ELF-1 (cell line): ENCODE results near the gene LRP5.
"Not testable (repeated sequence)": the region's sequence is repeated elsewhere in the genome, so short reads cannot be mapped to it uniquely, and the experiment has no call there.

Experiments
- DNase-seq: peaks from one replicate; pipeline ENCODE4 v3.0.0-alpha.2; 2016; ENCODE audit warnings: low read depth, low spot score

Gene LRP5

GRCh38 chr11:68440224-68440623, 127.8 kb downstream of the LRP5 start:
- no peak for DNase-seq

- DNase-seq: peak; percentile 69
Observed at GRCh38 chr11:68441466-68442230, 129.3 kb downstream of the LRP5 start.

GRCh38 chr11:68442433-68442832, 130.0 kb downstream of the LRP5 start:
- DNase-seq: no peak

GRCh38 chr11:68444566-68444965, 132.2 kb downstream of the LRP5 start:
- DNase-seq: no peak

GRCh38 chr11:68445531-68446035, 133.2 kb downstream of the LRP5 start:
- no peak for DNase-seq

DNA sequence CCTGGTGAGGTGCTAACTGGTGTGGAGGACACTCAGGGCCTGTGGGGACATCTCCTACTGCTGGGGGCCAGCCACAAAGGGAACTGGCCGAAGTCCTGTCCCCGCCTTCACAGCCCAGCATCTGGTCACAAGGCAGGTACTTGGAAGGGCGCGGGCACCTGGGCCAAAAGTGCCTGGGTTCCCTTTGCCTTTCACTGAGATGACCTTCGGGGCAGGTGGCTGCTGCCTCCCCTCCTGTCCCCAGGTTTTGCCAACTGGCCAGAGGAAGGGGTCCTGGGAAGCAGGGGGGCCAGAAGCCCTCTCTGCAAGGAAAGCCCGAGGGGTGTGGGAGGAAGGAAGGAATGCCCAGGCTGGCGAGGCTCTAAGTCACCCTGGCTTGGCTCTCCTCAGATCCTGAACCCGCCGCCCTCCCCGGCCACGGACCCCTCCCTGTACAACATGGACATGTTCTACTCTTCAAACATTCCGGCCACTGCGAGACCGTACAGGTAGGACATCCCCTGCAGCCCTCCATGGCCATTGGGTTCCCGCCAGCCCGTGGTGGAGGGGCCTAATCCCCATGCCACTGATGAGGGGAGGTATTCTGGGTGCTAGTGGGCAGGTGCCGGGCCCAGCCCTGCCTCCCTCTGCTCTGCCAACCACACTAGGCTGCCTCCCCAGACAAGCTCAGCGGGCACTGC, 133.8 kb downstream of the LRP5 start:
- no peak for DNase-seq

GRCh38 chr11:68447015-68447801, 134.8 kb downstream of the LRP5 start:
- DNase-seq: peak; percentile 91

- DNase-seq: not testable (repeated sequence)
Observed at GRCh38 chr11:68447914-68448313, 135.5 kb downstream of the LRP5 start.

- no peak for DNase-seq
Observed at GRCh38 chr11:68448604-68449011, 136.2 kb downstream of the LRP5 start.

GRCh38 chr11:68449951-68450350, 137.6 kb downstream of the LRP5 start:
- no peak for DNase-seq

GRCh38 chr11:68450711-68451110, 138.3 kb downstream of the LRP5 start:
- DNase-seq: no peak

- no peak for DNase-seq
Observed at GRCh38 chr11:68454767-68455166, 142.4 kb downstream of the LRP5 start.

DNA sequence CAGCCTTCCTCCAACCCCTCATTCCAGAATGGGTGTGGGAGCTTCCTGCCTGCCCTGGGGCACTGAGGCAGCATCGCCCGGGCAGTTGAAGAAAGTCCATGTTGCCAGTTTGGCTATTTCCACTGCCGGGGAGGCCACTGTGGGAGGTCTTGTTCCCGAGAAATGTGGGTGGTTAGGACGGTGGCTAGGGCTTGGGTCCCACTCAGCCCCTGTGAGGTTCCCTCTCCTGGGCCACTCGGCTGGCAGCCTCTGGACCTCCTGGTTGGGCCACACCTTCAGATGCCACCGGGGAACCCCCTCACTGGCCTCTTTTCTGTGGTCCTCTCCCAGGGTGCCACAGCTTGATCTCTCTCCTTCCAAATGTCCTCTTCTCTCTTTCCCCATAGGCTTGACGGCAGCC, 143.1 kb downstream of the LRP5 start:
- DNase-seq: no peak

DNA sequence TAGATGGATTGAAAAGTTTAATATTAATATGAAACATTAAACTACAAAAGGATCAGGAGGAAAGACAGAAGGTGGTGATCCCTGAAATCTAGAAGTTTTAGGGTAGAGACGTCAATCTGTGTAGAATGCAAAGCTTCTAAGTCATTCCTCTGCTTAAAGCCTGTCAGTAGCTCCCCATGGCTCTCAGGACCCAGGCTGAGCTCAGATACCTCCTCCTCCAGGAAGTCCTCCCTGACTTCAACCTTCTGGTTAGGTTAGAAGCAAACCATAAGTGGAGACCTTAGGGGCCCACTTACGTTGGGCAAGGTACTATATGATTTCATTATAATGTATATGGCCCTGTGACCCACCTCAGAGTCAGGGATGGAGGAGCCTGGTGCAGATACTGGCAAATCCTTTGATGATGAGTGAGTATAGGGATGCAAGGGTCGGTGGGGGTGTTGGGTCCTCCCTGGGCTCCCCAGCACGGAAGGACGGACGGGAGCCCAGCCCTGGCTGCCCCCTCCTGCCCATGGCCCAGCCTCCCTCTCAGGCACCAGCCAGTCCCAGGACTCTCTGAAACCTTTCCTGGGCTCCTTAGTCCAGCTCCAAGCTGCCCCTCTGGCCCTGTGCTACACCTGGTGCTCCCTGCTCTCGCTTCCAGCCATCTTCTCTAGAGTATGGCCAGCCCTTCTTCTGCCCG, 145.0 kb downstream of the LRP5 start:
- DNase-seq: no peak

GRCh38 chr11:68457898-68458249, 145.5 kb downstream of the LRP5 start:
- no peak for DNase-seq

- DNase-seq: not testable (repeated sequence)
Observed at GRCh38 chr11:68458340-68458739, 145.9 kb downstream of the LRP5 start.

- peak; percentile 99 for DNase-seq
Observed at GRCh38 chr11:68459886-68460740, 147.7 kb downstream of the LRP5 start.

GRCh38 chr11:68460741-68461574, 148.6 kb downstream of the LRP5 start, which contains the start of gene PPP6R3:
TSS of gene PPP6R3 (plus strand) at chr11:68460752. CDS start at chr11:68537665, 76,913 bp downstream.
- peak; percentile 63 for DNase-seq

GRCh38 chr11:68461575-68461917, 149.2 kb downstream of the LRP5 start:
- DNase-seq: no peak

- DNase-seq: no peak
Observed at GRCh38 chr11:68463714-68464113, 151.3 kb downstream of the LRP5 start.
